HG03565 (cell line): ENCODE results near the gene ANAPC13.

Source experiments
- ATAC-seq: cut with Tn5 transposase; IDR thresholded peaks from one replicate; pipeline ENCODE4 v1.9.1; 2021; ENCODE audit warnings: mild to moderate bottlenecking, moderate library complexity; ENCODE audit not compliant: unreplicated experiment

Gene ANAPC13

GRCh38 chr3:134457376-134458074 lies 28.3 kb downstream of the ANAPC13 start:
- ATAC-seq, result no peak

- no peak for ATAC-seq
Observed at GRCh38 chr3:134453631-134454030, 32.2 kb downstream of the ANAPC13 start.

- no peak for ATAC-seq
Observed at GRCh38 chr3:134449951-134450350, 35.8 kb downstream of the ANAPC13 start.

GRCh38 chr3:134449277-134449676 lies 36.5 kb downstream of the ANAPC13 start:
- no peak for ATAC-seq

DNA sequence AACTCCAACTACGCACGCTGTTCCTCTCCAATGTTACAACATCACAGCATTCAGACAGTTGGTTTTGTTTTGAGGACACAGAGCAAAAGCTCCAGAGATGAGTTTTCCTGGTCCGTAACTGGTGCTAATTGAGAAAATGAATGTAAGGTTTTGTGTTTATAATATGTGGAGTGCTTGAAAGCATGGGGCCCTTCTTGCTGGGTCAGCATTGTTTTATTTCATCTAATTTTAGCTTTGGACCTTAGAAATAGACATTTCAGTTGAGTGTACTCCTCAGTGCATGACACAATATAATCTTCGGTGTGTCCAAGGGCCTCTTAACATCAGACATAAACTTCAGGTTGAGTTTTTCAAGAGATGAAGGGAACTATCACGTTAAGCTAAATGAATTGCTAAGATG lies 37.1 kb downstream of the ANAPC13 start:
- no peak for ATAC-seq

DNA sequence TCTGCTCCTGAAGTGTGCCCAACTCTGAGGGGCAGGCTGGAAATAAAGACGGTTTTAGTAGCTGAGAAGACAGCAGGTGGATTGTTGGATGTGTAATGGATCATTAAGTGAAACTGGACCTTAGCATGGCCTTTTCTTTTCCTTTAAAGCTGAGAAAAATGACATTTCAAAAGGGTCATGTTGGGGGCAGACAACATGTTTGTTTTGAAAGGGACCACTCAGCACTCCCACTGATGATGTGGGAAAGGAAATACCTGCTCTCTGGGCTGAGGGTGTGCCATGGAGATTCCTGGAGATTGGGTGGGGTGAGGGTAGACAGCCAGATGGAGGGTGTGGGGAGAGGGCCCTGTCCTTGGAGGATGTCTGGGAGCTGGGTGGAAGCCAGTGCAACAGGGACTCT lies 38.4 kb downstream of the ANAPC13 start:
- no peak for ATAC-seq

DNA sequence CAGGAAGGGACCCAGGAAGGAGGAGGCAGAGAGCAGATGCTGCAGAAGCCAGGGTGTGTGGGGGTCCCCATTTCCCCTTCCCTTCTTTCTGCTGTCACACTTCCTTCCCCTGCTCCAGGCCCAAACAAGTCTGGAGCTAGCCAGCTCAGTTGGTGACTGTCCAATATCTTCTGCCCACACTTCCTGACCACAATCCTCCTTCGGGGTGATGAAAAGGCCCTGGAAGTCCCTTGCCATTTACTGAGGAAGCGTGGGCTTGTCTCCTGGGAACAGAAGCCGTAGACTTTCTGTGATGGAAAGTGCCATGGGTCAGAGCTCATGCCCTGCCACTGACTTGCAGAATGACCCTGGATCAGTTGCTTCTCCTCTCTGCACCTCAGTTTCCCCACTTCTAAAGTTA lies 39.0 kb downstream of the ANAPC13 start:
- no peak for ATAC-seq

DNA sequence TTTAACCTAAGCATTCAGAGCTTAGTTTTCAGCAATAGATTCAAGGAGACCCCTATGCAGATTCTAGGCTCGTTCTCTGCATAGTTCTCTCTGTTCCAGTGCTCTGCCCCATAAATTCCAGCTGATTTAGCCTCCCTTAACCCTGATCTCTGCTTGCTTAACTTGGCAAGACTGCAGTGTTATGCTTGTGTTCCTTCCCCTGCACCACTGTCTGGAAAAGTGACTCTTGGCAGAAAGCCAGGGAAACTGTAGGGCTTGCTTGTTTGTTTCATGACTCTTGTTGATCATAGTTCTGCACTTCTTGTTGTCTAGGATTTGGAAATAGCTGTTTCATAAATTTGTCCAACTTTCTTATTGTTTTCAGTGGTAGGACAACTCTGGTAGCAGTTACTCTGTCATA lies 40.1 kb downstream of the ANAPC13 start:
- no peak for ATAC-seq

- no peak for ATAC-seq
Observed at GRCh38 chr3:134445095-134445494, 40.7 kb downstream of the ANAPC13 start.

DNA sequence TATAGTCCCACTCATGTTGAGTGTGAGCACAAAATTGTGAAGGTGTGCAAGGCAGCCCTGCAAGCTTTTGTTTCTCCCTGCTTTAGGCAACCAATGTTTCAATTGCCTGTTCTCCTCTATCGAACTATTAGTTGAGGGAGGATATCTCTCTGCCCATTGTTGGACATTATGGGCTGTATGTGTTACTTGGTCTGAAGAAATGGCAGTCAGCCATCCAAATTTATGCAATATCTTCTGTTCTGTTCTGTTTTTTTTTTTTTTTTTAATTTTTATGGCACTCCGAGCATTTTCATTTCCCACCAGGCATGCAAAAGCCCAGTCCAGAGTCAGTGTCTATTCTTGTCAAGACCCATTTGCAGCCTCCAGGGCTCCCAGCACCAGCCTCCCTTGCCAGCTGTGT lies 44.0 kb downstream of the ANAPC13 start:
- no peak for ATAC-seq

GRCh38 chr3:134441321-134441720 lies 44.5 kb downstream of the ANAPC13 start:
- ATAC-seq, result no peak

DNA sequence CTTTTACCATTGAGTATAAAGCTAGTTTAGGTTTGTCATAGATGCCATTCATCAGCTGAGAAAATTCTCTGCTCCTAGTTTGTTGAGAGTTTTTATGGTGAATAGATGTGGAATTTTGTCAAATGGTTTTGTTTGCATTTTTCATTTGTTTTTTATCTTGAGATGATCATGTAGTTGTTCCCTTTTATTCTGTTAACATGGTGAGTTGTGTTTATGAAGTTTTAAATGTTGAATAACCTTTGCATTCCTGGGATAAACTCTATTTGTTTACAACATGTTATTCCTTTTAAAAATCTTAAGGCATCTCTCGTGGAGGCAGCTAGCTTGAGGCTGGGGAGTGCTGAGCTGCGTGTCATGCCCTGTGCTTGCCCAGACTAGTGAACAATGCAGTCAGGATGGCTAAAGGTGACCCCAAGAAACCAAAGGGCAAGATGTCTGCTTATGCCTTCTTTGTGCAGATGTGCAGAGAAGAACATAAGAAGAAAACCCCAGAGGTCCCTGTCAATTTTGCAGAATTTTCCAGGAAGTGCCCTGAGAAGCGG lies 48.5 kb downstream of the ANAPC13 start:
- no peak for ATAC-seq

- ATAC-seq, result no peak
Observed at GRCh38 chr3:134432236-134432635, 53.5 kb downstream of the ANAPC13 start.

- ATAC-seq, result no peak
Observed at GRCh38 chr3:134430950-134431445, 54.8 kb downstream of the ANAPC13 start.

- ATAC-seq, result no peak
Observed at GRCh38 chr3:134430174-134430573, 55.6 kb downstream of the ANAPC13 start.

DNA sequence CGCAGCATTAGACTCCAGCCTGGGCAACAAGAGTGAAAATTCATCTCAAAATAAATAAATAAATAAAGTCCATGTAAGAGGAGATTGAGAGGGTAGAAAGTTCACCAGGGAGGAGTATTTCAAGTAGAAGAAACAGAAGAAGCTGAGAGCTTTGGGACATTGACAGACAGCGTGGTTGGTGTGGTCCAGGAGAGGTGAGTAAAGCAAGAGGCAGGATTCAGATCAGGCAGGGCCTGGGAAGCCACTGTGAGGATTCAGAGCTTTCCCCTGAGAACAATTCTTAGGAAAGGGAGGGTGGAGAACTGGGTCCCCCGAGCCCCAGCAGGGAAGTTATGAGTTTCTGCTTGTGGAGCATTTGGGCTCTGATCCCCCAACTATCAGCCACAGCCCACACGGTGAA lies 57.4 kb downstream of the ANAPC13 start:
- no peak for ATAC-seq
